HEK293 (cell line): ENCODE data around the gene TMEM88.

Source experiments
- CTCF ChIA-PET: fragments of 350-600 bp; formaldehyde crosslinking; extraction: SDS; loops from one replicate; lab custom pipeline; 2021; ENCODE audit warnings: antibody characterized with exemption; lab: Yijun Ruan, JAX
- POLR2A ChIA-PET: fragments of 300-600 bp; formaldehyde crosslinking; extraction: SDS; loops from one replicate; lab custom pipeline; 2020; ENCODE audit warnings: antibody characterized with exemption, inconsistent platforms; lab: Yijun Ruan, JAX
- H3K27ac ChIP-seq: fragments of 200-500 bp; sonication (Bioruptor generic); 2 replicates; pipeline ENCODE4 v1.5.1; 2014; ENCODE audit warnings: low read depth, low read length, control low read depth, inconsistent platforms; ENCODE audit errors: extremely low read depth
- H3K36me3 ChIP-seq, 2 experiments: fragments of 200-500 bp in 1 of 2; sonication (Bioruptor generic) in 1 of 2; 1 replicate in 1 of 2; 2 replicates in 1 of 2; pipeline ENCODE4 v1.5.1; 2014 to 2017; ENCODE audit warnings: inconsistent platforms in 2 of 2, low read length in 2 of 2; ENCODE audit not compliant: control insufficient read depth in 2 of 2, insufficient read depth in 1 of 2
- H3K4me1 ChIP-seq: fragments of 200-500 bp; sonication (Bioruptor generic); 2 replicates; pipeline ENCODE4 v1.5.1; 2014; ENCODE audit warnings: mild to moderate bottlenecking, low read length, inconsistent platforms; ENCODE audit not compliant: control insufficient read depth, insufficient read depth
- H3K4me3 ChIP-seq: 2 replicates; pipeline ENCODE4 v1.5.1; 2011; ENCODE audit warnings: low read depth, mild to moderate bottlenecking, control low read depth, low read length, moderate library complexity
- H3K9me3 ChIP-seq: fragments of 200-500 bp; sonication (Bioruptor generic); 2 replicates; pipeline ENCODE4 v1.5.1; 2014; ENCODE audit warnings: low read depth, low read length, inconsistent platforms; ENCODE audit not compliant: control insufficient read depth, insufficient read depth
- BCL11B ChIP-seq: fragments of 450-650 bp; formaldehyde crosslinking; IDR thresholded peaks from 2 replicates; pipeline ENCODE4 v1.5.1; 2016; ENCODE audit warnings: low read depth, missing biosample characterization, missing genetic modification characterization
- EGR2 ChIP-seq: fragments of 450-650 bp; formaldehyde crosslinking; IDR thresholded peaks from 2 replicates; pipeline ENCODE4 v1.5.1; 2016; ENCODE audit warnings: low read depth, missing biosample characterization, missing genetic modification characterization
- KLF16 ChIP-seq: fragments of 450-650 bp; formaldehyde crosslinking; IDR thresholded peaks from 2 replicates; pipeline ENCODE4 v1.5.1; 2017; ENCODE audit warnings: missing biosample characterization, missing genetic modification characterization
- KLF8 ChIP-seq: fragments of 450-650 bp; formaldehyde crosslinking; IDR thresholded peaks from 2 replicates; pipeline ENCODE4 v1.5.1; 2016; ENCODE audit warnings: missing biosample characterization, missing genetic modification characterization
- OSR2 ChIP-seq: fragments of 450-650 bp; formaldehyde crosslinking; IDR thresholded peaks from 2 replicates; pipeline ENCODE4 v1.5.1; 2016; ENCODE audit warnings: missing biosample characterization, missing genetic modification characterization
- SP3 ChIP-seq: fragments of 450-650 bp; formaldehyde crosslinking; IDR thresholded peaks from 2 replicates; pipeline ENCODE4 v1.5.1; 2016; ENCODE audit warnings: missing biosample characterization, missing genetic modification characterization
- ZBTB17 ChIP-seq: fragments of 450-650 bp; formaldehyde crosslinking; IDR thresholded peaks from 2 replicates; pipeline ENCODE4 v1.5.1; 2016; ENCODE audit warnings: missing biosample characterization, missing genetic modification characterization
- ZEB2 ChIP-seq: fragments of 450-650 bp; formaldehyde crosslinking; IDR thresholded peaks from 2 replicates; pipeline ENCODE4 v1.5.1; 2016; ENCODE audit warnings: missing biosample characterization, missing genetic modification characterization
- ZNF112 ChIP-seq: fragments of 450-650 bp; formaldehyde crosslinking; IDR thresholded peaks from 2 replicates; pipeline ENCODE4 v1.5.0; 2017; ENCODE audit warnings: missing biosample characterization, missing genetic modification characterization
- ZNF121 ChIP-seq: fragments of 450-650 bp; formaldehyde crosslinking; IDR thresholded peaks from 2 replicates; pipeline ENCODE4 v1.5.1; 2016; ENCODE audit warnings: missing biosample characterization, missing genetic modification characterization
- ZNF510 ChIP-seq: fragments of 450-650 bp; formaldehyde crosslinking; IDR thresholded peaks from 2 replicates; pipeline ENCODE4 v1.5.1; 2018; ENCODE audit warnings: mild to moderate bottlenecking, missing genetic modification characterization, missing biosample characterization; ENCODE audit not compliant: insufficient replicate concordance
- ZNF561 ChIP-seq: fragments of 450-650 bp; IDR thresholded peaks from 2 replicates; pipeline ENCODE4 v1.5.1; 2018; ENCODE audit warnings: missing biosample characterization, missing genetic modification characterization, borderline replicate concordance
- TF ChIP-seq, protein P1 (sequence below): fragments of 450-650 bp; formaldehyde crosslinking; IDR thresholded peaks from 2 replicates; pipeline ENCODE4 v1.5.1; 2017; ENCODE audit warnings: missing biosample characterization, missing genetic modification characterization
- TF ChIP-seq, protein P2 (sequence below): fragments of 450-650 bp; formaldehyde crosslinking; IDR thresholded peaks from 2 replicates; pipeline ENCODE4 v1.5.1; 2016; ENCODE audit warnings: missing biosample characterization, missing genetic modification characterization
- TF ChIP-seq, protein P3 (sequence below): fragments of 450-650 bp; formaldehyde crosslinking; IDR thresholded peaks from 2 replicates; pipeline ENCODE4 v1.5.1; 2017; ENCODE audit warnings: missing biosample characterization, missing genetic modification characterization
- TF ChIP-seq, protein P4 (sequence below): fragments of 450-650 bp; formaldehyde crosslinking; IDR thresholded peaks from 2 replicates; pipeline ENCODE4 v1.5.1; 2017; ENCODE audit warnings: missing biosample characterization, mild to moderate bottlenecking, missing genetic modification characterization, moderate library complexity
- TF ChIP-seq, protein P5 (sequence below): fragments of 450-650 bp; formaldehyde crosslinking; IDR thresholded peaks from 2 replicates; pipeline ENCODE4 v1.5.1; 2016; ENCODE audit warnings: missing biosample characterization, missing genetic modification characterization
- TF ChIP-seq, protein P6 (sequence below): fragments of 450-650 bp; formaldehyde crosslinking; optimal IDR thresholded peaks from 2 replicates; pipeline ENCODE3; 2016; ENCODE audit warnings: missing biosample characterization, mild to moderate bottlenecking, missing genetic modification characterization
- TF ChIP-seq, protein P7 (sequence below): fragments of 450-650 bp; formaldehyde crosslinking; IDR thresholded peaks from 2 replicates; pipeline ENCODE4 v1.5.1; 2017; ENCODE audit warnings: missing biosample characterization, missing genetic modification characterization

Gene TMEM88

DNA sequence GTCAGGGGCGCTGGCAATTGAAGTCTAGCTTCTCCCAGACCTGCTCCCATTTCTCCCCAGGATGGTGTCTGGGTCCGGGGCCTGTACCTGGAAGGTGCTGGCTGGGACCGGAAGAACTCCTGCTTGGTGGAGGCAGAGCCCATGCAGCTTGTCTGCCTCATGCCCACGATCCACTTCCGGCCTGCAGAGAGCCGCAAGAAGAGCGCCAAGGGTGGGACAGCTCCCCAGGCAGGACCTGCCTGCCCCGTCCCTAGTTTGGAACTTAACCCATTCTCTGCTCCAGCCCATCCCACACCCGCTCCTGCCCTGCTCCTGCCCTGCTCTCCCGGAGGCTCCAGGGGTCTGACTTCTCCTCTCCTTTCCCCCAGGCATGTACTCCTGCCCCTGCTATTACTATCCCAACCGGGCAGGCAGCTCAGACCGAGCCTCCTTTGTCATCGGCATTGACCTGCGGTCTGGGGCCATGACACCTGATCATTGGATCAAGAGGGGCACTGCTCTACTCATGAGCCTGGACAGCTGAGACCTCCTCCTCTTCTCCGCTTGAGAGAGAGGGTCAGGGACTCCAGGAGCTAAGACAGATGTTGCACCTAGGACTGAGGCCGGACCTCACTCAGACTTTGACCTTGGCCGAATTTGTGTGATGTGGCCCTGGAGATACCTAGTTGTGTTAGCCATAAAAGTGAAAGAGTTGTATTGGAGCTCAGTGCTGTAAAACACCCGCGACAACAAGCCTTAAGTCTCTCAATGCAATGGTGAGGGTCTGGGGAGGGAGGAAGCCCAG is 21.7 kb upstream of the TMEM88 start:
- H3K4me3 ChIP-seq, result no peak overlapping the region
- no peak overlapping the region; the same call in 1 of the 2 replicates for H3K27ac ChIP-seq

DNA sequence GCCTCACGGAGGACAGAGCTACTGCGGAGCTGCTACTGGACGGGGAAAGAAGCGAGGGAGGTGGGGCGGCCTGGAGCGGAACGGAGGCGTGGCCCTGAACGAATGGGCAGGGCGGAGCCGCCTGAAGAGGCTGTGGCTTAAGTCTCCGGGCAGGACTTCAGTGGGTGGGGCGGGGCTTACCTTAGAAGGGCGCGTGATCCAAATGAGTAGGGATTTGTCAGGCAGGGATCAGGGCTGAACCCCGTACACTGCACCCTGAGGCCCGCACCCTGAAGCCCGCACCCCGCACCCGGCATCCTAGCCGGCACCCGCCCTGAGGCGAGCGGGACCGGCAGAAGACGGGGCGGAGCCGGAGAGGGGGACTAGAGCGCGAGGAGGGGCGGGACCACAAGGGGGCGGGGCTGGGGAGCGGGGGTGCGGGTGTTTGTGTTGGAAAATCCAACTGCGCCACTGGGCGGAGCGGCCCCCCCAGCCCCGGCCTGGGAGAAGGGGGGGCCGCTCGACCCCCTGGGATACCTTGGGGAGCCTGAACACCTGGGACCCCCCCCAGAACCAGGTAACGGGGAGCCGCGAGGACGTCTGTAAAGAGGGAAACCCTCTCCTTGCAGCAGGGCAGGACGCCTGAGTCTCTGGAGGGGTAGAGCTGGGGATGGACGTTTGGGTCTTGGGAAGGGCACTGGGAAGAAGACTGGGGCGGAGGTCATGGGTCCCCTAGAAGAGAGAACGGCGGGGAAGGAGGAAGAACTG is 20.9 kb upstream of the TMEM88 start, which contains the start of gene KDM6B:
Gene KDM6B (plus strand): TSS at position 423 of the 747 bp plus-strand sequence. CDS start 11,338 bp downstream, outside the sequence.
- H3K36me3 ChIP-seq, result no peaks in the 10 kb centered on the region
- H3K9me3 ChIP-seq, result no peaks in the 10 kb centered on the region
- H3K4me3 ChIP-seq, result peak within 1 kb of the TSS; percentile 55
- POLR2A ChIA-PET, result interaction anchor here (0.7 to 6.1 kb wide), 7 partner anchors 10 to 516 kb away, joined by 3 to 56 read pairs (median 6); partner anchors contain the start of genes CNTROB, CYB5D1, NAA38 and RNF227
- H3K4me1 ChIP-seq, result peaks cover 21% of the 10 kb centered on the region
- CTCF ChIA-PET, result interaction anchor here (0.6 to 3.4 kb wide), 26 partner anchors 9 to 218 kb away, joined by 3 to 16 read pairs (median 6); no protein-coding TSS in a partner anchor
- peak within 1 kb of the TSS; percentile 100 for H3K27ac ChIP-seq
- TF ChIP-seq, protein P1, sequence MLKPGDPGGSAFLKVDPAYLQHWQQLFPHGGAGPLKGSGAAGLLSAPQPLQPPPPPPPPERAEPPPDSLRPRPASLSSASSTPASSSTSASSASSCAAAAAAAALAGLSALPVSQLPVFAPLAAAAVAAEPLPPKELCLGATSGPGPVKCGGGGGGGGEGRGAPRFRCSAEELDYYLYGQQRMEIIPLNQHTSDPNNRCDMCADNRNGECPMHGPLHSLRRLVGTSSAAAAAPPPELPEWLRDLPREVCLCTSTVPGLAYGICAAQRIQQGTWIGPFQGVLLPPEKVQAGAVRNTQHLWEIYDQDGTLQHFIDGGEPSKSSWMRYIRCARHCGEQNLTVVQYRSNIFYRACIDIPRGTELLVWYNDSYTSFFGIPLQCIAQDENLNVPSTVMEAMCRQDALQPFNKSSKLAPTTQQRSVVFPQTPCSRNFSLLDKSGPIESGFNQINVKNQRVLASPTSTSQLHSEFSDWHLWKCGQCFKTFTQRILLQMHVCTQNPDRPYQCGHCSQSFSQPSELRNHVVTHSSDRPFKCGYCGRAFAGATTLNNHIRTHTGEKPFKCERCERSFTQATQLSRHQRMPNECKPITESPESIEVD, result no peak
- TF ChIP-seq ZNF112 (tag by site-specific recombination) (no peak), ZEB2 (tag by site-specific recombination) (no peak), OSR2 (tag by site-specific recombination) (peak; percentile 91), KLF16 (tag by site-specific recombination) (peak; percentile 79), ZNF561 (tag by site-specific recombination) (no peak), SP3 (peak; percentile 84), KLF8 (tag by site-specific recombination) (peak; percentile 71), EGR2 (tag by site-specific recombination) (peak; percentile 15; the same call in 1 of the 2 replicates), ZNF121 (no peak)
- TF ChIP-seq, protein P2, sequence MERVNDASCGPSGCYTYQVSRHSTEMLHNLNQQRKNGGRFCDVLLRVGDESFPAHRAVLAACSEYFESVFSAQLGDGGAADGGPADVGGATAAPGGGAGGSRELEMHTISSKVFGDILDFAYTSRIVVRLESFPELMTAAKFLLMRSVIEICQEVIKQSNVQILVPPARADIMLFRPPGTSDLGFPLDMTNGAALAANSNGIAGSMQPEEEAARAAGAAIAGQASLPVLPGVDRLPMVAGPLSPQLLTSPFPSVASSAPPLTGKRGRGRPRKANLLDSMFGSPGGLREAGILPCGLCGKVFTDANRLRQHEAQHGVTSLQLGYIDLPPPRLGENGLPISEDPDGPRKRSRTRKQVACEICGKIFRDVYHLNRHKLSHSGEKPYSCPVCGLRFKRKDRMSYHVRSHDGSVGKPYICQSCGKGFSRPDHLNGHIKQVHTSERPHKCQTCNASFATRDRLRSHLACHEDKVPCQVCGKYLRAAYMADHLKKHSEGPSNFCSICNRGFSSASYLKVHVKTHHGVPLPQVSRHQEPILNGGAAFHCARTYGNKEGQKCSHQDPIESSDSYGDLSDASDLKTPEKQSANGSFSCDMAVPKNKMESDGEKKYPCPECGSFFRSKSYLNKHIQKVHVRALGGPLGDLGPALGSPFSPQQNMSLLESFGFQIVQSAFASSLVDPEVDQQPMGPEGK (tag by site-specific recombination), result peak; percentile 57
- TF ChIP-seq, protein P3, sequence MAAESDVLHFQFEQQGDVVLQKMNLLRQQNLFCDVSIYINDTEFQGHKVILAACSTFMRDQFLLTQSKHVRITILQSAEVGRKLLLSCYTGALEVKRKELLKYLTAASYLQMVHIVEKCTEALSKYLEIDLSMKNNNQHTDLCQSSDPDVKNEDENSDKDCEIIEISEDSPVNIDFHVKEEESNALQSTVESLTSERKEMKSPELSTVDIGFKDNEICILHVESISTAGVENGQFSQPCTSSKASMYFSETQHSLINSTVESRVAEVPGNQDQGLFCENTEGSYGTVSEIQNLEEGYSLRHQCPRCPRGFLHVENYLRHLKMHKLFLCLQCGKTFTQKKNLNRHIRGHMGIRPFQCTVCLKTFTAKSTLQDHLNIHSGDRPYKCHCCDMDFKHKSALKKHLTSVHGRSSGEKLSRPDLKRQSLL (tag by site-specific recombination), result 0 out of 2 replicates have a peak, but pooled peaks have one; percentile 12
- TF ChIP-seq, protein P4, sequence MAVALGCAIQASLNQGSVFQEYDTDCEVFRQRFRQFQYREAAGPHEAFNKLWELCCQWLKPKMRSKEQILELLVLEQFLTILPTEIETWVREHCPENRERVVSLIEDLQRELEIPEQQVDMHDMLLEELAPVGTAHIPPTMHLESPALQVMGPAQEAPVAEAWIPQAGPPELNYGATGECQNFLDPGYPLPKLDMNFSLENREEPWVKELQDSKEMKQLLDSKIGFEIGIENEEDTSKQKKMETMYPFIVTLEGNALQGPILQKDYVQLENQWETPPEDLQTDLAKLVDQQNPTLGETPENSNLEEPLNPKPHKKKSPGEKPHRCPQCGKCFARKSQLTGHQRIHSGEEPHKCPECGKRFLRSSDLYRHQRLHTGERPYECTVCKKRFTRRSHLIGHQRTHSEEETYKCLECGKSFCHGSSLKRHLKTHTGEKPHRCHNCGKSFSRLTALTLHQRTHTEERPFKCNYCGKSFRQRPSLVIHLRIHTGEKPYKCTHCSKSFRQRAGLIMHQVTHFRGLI, result no peak
- TF ChIP-seq, protein P5, sequence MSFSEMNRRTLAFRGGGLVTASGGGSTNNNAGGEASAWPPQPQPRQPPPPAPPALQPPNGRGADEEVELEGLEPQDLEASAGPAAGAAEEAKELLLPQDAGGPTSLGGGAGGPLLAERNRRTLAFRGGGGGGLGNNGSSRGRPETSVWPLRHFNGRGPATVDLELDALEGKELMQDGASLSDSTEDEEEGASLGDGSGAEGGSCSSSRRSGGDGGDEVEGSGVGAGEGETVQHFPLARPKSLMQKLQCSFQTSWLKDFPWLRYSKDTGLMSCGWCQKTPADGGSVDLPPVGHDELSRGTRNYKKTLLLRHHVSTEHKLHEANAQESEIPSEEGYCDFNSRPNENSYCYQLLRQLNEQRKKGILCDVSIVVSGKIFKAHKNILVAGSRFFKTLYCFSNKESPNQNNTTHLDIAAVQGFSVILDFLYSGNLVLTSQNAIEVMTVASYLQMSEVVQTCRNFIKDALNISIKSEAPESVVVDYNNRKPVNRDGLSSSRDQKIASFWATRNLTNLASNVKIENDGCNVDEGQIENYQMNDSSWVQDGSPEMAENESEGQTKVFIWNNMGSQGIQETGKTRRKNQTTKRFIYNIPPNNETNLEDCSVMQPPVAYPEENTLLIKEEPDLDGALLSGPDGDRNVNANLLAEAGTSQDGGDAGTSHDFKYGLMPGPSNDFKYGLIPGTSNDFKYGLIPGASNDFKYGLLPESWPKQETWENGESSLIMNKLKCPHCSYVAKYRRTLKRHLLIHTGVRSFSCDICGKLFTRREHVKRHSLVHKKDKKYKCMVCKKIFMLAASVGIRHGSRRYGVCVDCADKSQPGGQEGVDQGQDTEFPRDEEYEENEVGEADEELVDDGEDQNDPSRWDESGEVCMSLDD (tag by site-specific recombination), result peak; percentile 71
- TF ChIP-seq, protein P6, sequence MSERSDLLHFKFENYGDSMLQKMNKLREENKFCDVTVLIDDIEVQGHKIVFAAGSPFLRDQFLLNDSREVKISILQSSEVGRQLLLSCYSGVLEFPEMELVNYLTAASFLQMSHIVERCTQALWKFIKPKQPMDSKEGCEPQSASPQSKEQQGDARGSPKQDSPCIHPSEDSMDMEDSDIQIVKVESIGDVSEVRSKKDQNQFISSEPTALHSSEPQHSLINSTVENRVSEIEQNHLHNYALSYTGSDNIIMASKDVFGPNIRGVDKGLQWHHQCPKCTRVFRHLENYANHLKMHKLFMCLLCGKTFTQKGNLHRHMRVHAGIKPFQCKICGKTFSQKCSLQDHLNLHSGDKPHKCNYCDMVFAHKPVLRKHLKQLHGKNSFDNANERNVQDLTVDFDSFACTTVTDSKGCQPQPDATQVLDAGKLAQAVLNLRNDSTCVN, result peak; percentile 57
- TF ChIP-seq, protein P7, sequence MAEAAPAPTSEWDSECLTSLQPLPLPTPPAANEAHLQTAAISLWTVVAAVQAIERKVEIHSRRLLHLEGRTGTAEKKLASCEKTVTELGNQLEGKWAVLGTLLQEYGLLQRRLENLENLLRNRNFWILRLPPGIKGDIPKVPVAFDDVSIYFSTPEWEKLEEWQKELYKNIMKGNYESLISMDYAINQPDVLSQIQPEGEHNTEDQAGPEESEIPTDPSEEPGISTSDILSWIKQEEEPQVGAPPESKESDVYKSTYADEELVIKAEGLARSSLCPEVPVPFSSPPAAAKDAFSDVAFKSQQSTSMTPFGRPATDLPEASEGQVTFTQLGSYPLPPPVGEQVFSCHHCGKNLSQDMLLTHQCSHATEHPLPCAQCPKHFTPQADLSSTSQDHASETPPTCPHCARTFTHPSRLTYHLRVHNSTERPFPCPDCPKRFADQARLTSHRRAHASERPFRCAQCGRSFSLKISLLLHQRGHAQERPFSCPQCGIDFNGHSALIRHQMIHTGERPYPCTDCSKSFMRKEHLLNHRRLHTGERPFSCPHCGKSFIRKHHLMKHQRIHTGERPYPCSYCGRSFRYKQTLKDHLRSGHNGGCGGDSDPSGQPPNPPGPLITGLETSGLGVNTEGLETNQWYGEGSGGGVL, result peak; percentile 46

More for the DNA sequence above, 21.7 kb upstream of the TMEM88 start:
- no peaks in the 10 kb centered on the region for H3K36me3 ChIP-seq
- ChIA-PET CTCF (interaction anchor here (0.6 to 3.4 kb wide), 18 partner anchors 8 to 225 kb away, joined by 3 to 15 read pairs (median 6); no protein-coding TSS in a partner anchor), POLR2A (interaction anchor here (1.0 to 6.1 kb wide), 4 partner anchors 11 to 98 kb away, joined by 3 to 56 read pairs (median 24); partner anchors contain the start of genes CNTROB, CYB5D1, NAA38 and RNF227)
- TF ChIP-seq ZNF510 (tag by site-specific recombination) (no peak), ZBTB17 (tag by site-specific recombination) (peak; percentile 13; the same call in 1 of the 2 replicates), BCL11B (tag by site-specific recombination) (0 out of 2 replicates have a peak, but pooled peaks have one; percentile 24)
- H3K9me3 ChIP-seq, result no peaks in the 10 kb centered on the region
- peaks cover 17% of the 10 kb centered on the region for H3K4me1 ChIP-seq
